H4 (cell line): ENCODE results near the gene CNTF. TPM values are rescaled to one million over a fixed set of nuclear protein-coding genes. Genes with fewer than 3 reads are reported as not detected.

Experiments
- DNase-seq: peaks from one replicate; pipeline ENCODE4 v3.0.0-alpha.2; 2015; ENCODE audit warnings: low spot score
- total RNA-seq: library from RNA; depleted of rRNA; stranded (reverse); fragments of >200 nt; shearing (Covaris generic); gene quantifications from 2 replicates; pipeline ENCODE4 v1.2.3, GENCODE V29; 2014; rRNA removed

The CNTF gene
- total RNA-seq, 1 experiment from 2014 or later = 0.60 TPM

DNA sequence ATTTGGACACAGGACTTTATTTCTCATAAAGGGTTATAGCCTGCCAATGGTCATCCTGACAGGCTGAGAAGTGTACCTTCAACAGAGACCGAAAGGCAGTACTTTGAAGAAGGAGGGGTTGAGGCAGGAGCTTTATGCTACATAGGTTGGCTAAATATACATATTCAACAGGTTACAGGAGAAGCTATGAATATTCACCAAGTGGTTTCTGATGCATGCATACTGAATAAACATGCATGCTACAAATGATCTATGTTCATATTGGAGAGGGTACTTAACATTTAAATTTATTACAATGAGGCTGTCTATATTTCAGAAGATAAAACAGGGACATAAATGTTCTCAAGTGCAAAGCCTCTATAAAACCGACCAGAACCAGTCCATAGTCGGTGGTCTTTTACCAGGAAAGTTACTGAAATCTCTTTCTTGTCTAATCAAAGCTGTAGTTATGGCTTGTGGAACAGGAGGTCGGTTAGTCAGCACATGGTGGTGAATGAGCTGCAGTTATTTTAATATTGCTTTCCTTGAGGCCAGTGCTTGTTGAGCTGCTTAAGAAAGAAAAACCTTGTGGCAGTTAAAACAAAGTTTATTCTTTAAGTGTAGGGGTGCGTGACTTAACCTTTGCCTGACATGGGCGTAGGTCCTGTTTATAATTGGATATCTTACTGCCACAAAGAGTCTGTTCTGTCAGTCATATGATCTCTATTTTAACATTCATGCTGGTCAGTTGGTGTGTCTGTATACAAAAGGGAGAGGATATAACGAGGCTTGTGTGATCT lies 19.5 kb downstream of the CNTF start:
- no peak for DNase-seq

- DNase-seq = no peak
Observed at GRCh38 chr11:58645854-58646253, 23.4 kb downstream of the CNTF start.

DNA sequence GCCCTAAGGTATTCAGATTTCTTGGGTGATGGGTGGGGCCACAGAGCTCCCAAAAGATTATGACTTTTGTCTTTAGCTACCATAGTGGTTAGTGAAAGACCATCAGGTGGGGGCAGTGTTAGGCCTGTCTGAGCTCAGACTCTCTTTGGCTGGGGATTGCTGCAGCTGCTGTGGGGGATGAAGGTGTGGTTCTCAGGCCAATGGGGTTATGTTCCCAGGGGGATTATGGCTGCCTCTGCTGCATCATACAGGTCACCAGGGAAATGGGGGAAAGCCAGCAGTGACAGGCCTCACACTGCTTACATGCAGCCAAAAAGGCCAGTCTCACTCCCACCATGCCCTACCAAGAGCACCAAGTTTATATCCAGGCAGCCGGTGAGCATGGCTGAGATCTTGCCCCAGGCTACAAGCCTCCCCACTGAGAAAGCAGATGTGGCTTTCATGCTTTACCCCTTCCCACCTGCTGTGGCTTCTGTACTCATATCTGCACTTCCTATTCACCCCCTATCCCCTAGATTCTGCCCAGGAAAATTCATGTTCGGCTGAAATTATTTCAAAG lies 24.8 kb downstream of the CNTF start:
- DNase-seq = no peak

DNA sequence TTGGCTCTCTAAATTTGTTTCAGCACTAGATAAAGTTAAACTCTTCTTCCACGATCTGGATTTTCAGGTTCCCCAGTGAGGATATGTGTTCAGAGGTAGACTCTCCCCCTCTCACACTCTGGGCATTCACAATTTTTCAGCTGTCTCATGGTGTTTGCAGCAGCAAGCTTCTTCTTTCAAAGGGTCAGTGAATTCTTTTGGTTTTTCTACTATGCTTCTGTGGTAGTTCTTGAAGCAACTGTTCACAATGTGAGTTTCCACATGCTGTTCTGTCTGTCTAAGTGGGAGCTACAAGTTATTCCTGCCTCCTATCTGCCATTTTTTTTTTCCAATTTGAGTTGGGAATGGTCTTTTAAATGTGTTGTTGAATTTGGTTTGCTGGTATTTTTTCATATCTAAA lies 25.4 kb downstream of the CNTF start:
- no peak for DNase-seq

GRCh38 chr11:58649623-58650022 lies 27.2 kb downstream of the CNTF start:
- no peak for DNase-seq

- no peak for DNase-seq
Observed at GRCh38 chr11:58650496-58650895, 28.0 kb downstream of the CNTF start.

DNA sequence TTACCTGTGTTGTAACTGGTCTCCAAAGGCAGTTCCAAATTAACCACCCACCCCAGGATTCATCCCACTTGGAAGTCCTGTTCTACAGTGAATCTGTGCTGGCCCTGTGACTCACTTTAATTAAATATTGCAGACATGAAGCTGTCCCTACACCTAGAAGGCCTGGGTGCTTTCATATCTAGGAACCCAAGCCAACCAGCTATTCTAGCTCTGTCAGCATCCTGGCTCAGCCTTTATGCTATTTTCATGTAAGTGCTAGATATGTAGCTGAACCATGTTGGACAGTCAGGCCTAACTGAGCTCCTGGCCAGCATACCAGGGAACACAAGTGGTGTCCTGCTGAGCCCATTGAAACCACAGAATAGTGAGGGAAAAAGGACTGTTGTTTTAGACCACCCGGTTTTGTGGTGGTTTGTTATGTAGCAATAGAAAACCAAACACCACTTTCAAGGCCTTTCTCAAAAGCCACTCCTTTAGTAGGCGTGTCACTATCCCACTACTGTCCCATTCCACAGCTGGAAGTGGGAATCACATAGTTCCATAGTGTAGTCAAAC lies 30.3 kb downstream of the CNTF start:
- DNase-seq = no peak

DNA sequence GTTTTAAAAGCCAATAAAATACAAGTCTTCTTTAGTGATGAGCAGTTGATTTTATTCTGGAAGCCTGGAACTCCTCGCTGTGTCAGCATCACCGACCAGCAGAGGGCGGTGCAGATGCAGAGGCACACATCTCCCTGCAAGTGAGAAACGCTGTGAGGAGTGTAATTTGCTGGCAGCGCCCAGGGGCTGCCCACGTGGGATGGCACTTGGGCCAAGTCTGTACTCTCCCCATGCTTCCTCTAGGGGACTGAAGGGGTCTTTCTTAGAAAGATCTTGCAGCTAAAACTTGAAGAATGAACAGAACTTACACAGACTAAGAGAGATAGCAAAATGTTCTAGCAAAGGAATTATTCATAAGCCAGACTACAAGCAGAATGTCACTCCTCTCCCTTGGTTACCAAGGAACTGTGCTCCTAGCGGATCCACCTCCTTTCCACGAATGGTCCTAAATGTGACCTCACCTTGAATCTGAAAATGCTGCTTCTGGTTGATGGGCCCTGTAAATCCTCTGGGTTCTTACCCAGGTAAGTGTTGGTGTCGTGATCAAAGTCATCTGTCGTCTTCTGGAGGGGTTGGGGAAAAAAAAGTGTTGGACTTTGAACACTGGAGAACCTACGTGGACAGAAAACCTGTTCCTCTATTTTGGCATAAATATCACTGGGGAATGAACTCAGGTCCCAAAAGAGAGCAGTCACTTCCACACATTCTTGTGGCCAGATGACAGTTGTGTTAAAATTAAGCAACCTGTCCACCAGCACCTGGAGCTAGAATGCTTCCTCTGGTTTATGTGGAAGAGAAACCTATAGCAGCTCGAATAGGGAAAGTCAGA lies 31.8 kb downstream of the CNTF start:
- DNase-seq = peak; percentile 80

- DNase-seq = no peak
Observed at GRCh38 chr11:58654908-58655296, 32.4 kb downstream of the CNTF start.

DNA sequence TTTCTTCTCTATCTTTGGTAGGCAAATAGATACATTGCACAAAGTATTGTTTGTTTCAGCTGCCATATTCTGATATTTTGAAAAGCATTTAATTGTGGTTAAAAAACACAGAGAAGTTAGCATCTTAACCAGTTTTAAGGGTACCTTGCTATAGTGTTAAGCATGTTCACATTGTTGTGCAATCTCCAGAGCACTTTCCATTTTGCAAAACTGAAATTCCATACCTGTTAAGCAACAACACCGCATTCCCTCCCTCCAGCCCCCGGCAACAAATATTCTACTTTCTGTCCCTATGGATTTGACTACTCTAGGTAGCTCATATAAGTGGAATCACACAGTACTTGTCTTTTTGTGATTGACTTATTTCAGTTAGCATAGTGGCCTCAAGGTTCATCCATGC lies 33.9 kb downstream of the CNTF start:
- DNase-seq = no peak

DNA sequence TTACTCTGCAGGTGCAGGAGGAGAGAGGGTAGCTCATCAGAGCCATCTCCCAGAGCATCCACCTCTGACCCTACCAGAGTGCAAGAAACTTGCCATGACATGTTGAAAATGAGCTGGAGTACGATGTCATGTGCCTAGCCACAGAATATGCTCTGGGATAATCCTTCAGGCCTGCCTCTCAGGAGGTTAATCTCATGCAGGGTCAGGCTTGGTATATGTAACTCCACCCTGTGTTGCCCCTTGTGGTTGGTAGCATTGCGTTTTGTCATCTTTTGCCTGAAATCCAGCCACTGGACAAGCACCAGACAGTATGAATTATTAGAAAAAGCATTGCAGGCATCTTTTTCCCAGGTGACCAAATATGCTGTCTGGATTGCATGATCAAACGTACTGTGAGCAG lies 36.2 kb downstream of the CNTF start:
- no peak for DNase-seq

- no peak for DNase-seq
Observed at GRCh38 chr11:58659404-58659803, 36.9 kb downstream of the CNTF start.

DNA sequence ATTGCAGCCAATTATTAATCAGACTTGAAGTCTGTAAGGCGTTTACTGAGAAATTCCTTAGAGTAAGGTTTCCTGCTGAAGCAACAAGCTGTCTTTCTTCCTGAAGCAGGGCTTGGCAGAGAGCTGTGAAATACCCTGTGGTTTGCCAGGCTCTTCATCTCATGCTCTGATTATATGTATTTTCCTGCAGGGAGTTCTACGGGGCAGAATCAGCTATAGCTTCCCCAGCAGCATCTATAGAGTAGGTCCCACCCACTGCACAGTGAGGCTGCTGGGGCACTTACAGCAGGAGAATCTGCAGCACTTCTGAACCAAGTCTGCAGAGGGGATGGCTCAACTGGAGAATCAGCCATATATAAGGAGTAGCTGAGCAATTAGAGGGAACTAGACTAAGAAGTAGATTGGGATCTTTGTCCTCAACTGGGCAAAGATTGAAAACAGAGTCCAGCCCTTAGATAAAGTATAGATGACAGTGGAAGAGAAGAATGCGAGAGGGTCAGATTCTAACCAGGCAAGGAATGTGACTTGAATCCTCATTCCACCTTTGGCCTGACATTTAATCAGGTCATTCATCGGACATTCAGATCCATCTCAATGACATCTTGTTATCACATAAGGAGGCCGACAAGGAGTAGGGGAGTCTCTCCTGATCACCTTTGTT lies 37.6 kb downstream of the CNTF start:
- no peak for DNase-seq

DNA sequence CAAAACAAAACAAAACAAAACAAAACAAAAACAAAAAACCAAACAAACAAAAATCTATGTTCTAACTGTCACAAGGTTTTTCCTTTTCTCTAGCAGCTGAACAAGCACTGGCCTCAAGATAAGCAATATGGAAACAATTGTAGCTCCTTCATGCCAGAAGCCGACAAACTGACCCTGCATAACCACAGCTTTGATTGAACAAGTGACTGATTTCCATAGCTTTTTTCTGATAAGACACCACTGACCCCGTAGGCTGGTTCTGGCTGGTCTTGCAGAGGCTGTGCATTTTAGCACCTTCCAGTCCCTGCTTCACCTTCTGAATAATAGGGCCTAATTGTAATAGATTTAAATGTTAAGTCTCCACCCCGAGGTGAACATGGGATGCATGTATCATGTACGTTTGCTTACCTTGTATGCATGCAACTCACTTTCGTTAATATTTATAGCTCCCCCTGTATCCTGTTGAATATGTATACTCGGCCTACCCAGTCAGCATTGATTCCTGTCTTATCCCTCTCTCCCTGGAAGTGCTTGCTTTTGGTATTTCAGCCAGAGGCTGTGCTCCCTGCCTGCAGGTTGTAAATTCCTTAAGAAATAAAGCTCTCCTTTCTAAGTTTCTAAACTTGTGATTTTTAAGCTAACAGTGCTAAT lies 49.6 kb downstream of the CNTF start:
- DNase-seq = no peak

DNA sequence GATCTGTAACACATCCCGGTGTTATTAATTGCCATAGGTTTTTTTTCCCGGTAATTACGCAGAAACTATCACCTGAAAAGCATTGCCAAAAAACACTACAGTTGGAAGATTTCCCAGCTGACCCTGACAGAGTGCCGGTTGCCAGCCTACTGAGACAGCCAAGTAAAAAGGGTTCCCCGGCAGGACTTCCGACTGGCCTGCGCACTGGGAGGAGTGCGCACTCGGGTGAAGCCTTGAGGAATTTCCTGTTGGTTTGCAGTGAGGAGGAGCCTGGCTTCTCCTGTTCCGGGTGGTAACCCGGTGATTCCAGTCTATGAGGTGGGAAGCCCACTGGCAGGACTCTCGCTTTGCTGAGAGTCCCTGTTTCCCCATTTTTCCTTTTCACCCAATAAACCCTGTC lies 52.1 kb downstream of the CNTF start:
- DNase-seq = no peak

Other genes starting within 250 kb of the CNTF start
- not detected in 2 replicates for gene OR5B3, start 215.8 kb upstream of the CNTF start, total RNA-seq
- gene OR5B2, start 194.5 kb upstream of the CNTF start, total RNA-seq = not detected in 2 replicates
- gene OR5B12, start 180.4 kb upstream of the CNTF start, total RNA-seq = not detected in 2 replicates
- gene OR5B21, start 114.6 kb upstream of the CNTF start, total RNA-seq = not detected in 2 replicates
- 5.5 and 10.7 TPM in 2 replicates for gene LPXN, start 46.8 kb upstream of the CNTF start, total RNA-seq
- 45.8 and 49.2 TPM in 2 replicates for gene ZFP91, start 43.6 kb upstream of the CNTF start, total RNA-seq
- gene GLYAT, start 109.3 kb downstream of the CNTF start, total RNA-seq = not detected in 2 replicates
- gene GLYATL2, start 222.0 kb downstream of the CNTF start, total RNA-seq = 1.0 and 1.4 TPM in 2 replicates